HepG2 (cell line): Measurements from ENCODE around the gene PIGN. TPM values are rescaled to one million over a fixed set of nuclear protein-coding genes. Genes with fewer than 3 reads are reported as not detected.
A peak's percentile ranks its signal among the peaks of the same experiment; 100 is the strongest.

ENCODE experiments used
- BHLHE40 ChIP-seq: IDR thresholded peaks from 2 replicates; pipeline ENCODE4 v1.6.1; 2011; ENCODE audit warnings: low read length, improper control_type of control experiment
- ELF1 ChIP-seq: sonication (generic); formaldehyde crosslinking; IDR thresholded peaks from 2 replicates; pipeline ENCODE4 v1.4.0; 2020; ENCODE audit warnings: missing genetic modification reagents
- FOXO1 ChIP-seq: sonication (generic); formaldehyde crosslinking; IDR thresholded peaks from 2 replicates; pipeline ENCODE4 v1.4.0; 2020; ENCODE audit warnings: missing genetic modification reagents
- GATAD1 ChIP-seq: IDR thresholded peaks from 2 replicates; pipeline ENCODE4 v1.6.1; 2016; ENCODE audit warnings: missing genetic modification reagents, missing compliant biosample characterization
- HCFC1 ChIP-seq: fragments of 150-350 bp; IDR thresholded peaks from 2 replicates; pipeline ENCODE4 v1.6.1; 2014; ENCODE audit warnings: low read depth, low read length
- HNF1A ChIP-seq, 2 experiments: sonication (generic) in 1 of 2; formaldehyde crosslinking in 1 of 2; IDR thresholded peaks; 2 replicates each; pipeline versions ENCODE4 v1.4.0 to v1.6.1; 2016 to 2020; ENCODE audit warnings: borderline replicate concordance in 1 of 2, low read depth in 1 of 2, mild to moderate bottlenecking in 1 of 2, missing genetic modification reagents in 1 of 2
- JUND ChIP-seq: sonication (generic); formaldehyde crosslinking; IDR thresholded peaks from 2 replicates; pipeline ENCODE4 v1.8.0; 2022; ENCODE audit warnings: mild to moderate bottlenecking, missing genetic modification reagents
- MEF2D ChIP-seq: sonication (generic); formaldehyde crosslinking; IDR thresholded peaks from 2 replicates; pipeline ENCODE4 v1.5.1; 2020; ENCODE audit warnings: mild to moderate bottlenecking, missing genetic modification reagents
- MTA3 ChIP-seq: sonication (generic); formaldehyde crosslinking; IDR thresholded peaks from 2 replicates; pipeline ENCODE4 v1.4.0; 2020; ENCODE audit warnings: missing genetic modification reagents
- NONO ChIP-seq, 2 experiments: fragments of 450-650 bp in 1 of 2; sonication (generic) in 1 of 2; formaldehyde crosslinking in 1 of 2; IDR thresholded peaks in 1 of 2; conservative IDR thresholded peaks in 1 of 2; 2 replicates each; pipeline versions ENCODE4 v1.6.1 to v1.8.0; 2017 to 2022; ENCODE audit warnings: mild to moderate bottlenecking in 1 of 2, missing genetic modification reagents in 1 of 2, moderate library complexity in 1 of 2
- PCBP1 ChIP-seq: fragments of 200-400 bp; formaldehyde crosslinking; IDR thresholded peaks from 2 replicates; pipeline ENCODE4 v1.6.1; 2017; ENCODE audit warnings: mild to moderate bottlenecking, low read depth, low read length, borderline replicate concordance
- PRMT3 ChIP-seq: sonication (generic); formaldehyde crosslinking; IDR thresholded peaks from 2 replicates; pipeline ENCODE4 v1.8.1; 2022; ENCODE audit warnings: low read depth, mild to moderate bottlenecking, moderate library complexity, missing genetic modification reagents, borderline replicate concordance
- RFX1 ChIP-seq: fragments of 450-650 bp; IDR thresholded peaks from 2 replicates; pipeline ENCODE4 v1.6.1; 2017
- TAF15 ChIP-seq: fragments of 200-400 bp; formaldehyde crosslinking; IDR thresholded peaks from one replicate; pipeline ENCODE4 v1.6.1; 2018; ENCODE audit warnings: mild to moderate bottlenecking, low read depth, low read length; ENCODE audit not compliant: poor library complexity, severe bottlenecking
- THAP8 ChIP-seq: sonication (generic); formaldehyde crosslinking; IDR thresholded peaks from 2 replicates; pipeline ENCODE4 v1.5.1; 2020; ENCODE audit warnings: missing genetic modification reagents, mild to moderate bottlenecking, borderline replicate concordance
- ZNF17 ChIP-seq: sonication (generic); formaldehyde crosslinking; IDR thresholded peaks from 2 replicates; pipeline ENCODE4 v1.5.0; 2020; ENCODE audit warnings: mild to moderate bottlenecking, missing genetic modification reagents
- ZNF33B ChIP-seq: sonication (generic); formaldehyde crosslinking; IDR thresholded peaks from 2 replicates; pipeline ENCODE4 v1.5.1; 2020; ENCODE audit warnings: mild to moderate bottlenecking, missing genetic modification reagents
- ZNF501 ChIP-seq: sonication (generic); formaldehyde crosslinking; IDR thresholded peaks from 2 replicates; pipeline ENCODE4 v1.5.1; 2020; ENCODE audit warnings: mild to moderate bottlenecking, moderate library complexity, missing genetic modification reagents
- ZNF720 ChIP-seq: sonication (generic); formaldehyde crosslinking; IDR thresholded peaks from 2 replicates; pipeline ENCODE4 v1.4.0; 2020; ENCODE audit warnings: missing genetic modification reagents
- ZNF780A ChIP-seq: sonication (generic); formaldehyde crosslinking; IDR thresholded peaks from 2 replicates; pipeline ENCODE4 v1.8.0; 2022; ENCODE audit warnings: mild to moderate bottlenecking, missing genetic modification reagents, moderate library complexity
- ZSCAN12 ChIP-seq: sonication (generic); formaldehyde crosslinking; IDR thresholded peaks from 2 replicates; pipeline ENCODE4 v1.9.0; 2021; ENCODE audit warnings: mild to moderate bottlenecking, missing genetic modification reagents
- polyA plus RNA-seq, 8 experiments: library from polyadenylated mRNA; depleted of rRNA in 3 of 8; stranded (reverse) in 7 of 8; unstranded in 1 of 8; fragments of >200 nt; fragmentation: Illumina TruSeq in 4 of 8; extraction: Trizol in 4 of 8; gene quantifications; 2 replicates each; pipeline versions ENCODE4 v1.2.1 to v1.2.3, GENCODE V29; 2011 to 2016; ENCODE audit warnings: low read depth in 4 of 8, missing spikeins in 1 of 8, mixed read lengths in 1 of 8; ENCODE audit not compliant: insufficient read depth in 1 of 8
- total RNA-seq, 5 experiments: library from RNA; depleted of rRNA; stranded (reverse); fragments of >200 nt; fragmentation: Illumina TruSeq; extraction: Trizol; gene quantifications; 2 replicates each; pipeline ENCODE4 v1.2.3, GENCODE V29; 2016; ENCODE audit warnings: low read depth in 1 of 5
- TF ChIP-seq, protein P1 (sequence below): sonication (generic); formaldehyde crosslinking; IDR thresholded peaks from 2 replicates; pipeline ENCODE4 v1.5.0; 2020; ENCODE audit warnings: mild to moderate bottlenecking, missing genetic modification reagents
- TF ChIP-seq, protein P2 (sequence below), 2 experiments: sonication (generic) in 1 of 2; formaldehyde crosslinking in 1 of 2; IDR thresholded peaks; 2 replicates each; pipeline versions ENCODE4 v1.5.1 to v1.6.1; 2011 to 2020; ENCODE audit warnings: borderline replicate concordance in 1 of 2, low read depth in 1 of 2, low read length in 1 of 2, mild to moderate bottlenecking in 1 of 2, missing genetic modification reagents in 1 of 2, moderate library complexity in 1 of 2

The PIGN gene
- total and polyA plus RNA-seq, 2 of the 13 experiments (the other 11 are each of a cell fraction or from before 2014, with no cell fraction given), result 15.5 to 33.6 TPM

GRCh38 chr18:62186499-62186773 is 420 bp downstream of the PIGN start (continued):
- TF ChIP-seq, protein P1, sequence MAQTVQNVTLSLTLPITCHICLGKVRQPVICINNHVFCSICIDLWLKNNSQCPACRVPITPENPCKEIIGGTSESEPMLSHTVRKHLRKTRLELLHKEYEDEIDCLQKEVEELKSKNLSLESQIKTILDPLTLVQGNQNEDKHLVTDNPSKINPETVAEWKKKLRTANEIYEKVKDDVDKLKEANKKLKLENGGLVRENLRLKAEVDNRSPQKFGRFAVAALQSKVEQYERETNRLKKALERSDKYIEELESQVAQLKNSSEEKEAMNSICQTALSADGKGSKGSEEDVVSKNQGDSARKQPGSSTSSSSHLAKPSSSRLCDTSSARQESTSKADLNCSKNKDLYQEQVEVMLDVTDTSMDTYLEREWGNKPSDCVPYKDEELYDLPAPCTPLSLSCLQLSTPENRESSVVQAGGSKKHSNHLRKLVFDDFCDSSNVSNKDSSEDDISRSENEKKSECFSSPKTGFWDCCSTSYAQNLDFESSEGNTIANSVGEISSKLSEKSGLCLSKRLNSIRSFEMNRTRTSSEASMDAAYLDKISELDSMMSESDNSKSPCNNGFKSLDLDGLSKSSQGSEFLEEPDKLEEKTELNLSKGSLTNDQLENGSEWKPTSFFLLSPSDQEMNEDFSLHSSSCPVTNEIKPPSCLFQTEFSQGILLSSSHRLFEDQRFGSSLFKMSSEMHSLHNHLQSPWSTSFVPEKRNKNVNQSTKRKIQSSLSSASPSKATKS (CRISPR knock-in tag), result no peak
- no peak for TF ChIP-seq GATAD1 (CRISPR knock-in tag)
- peak; percentile 9; the same call in 1 of the 2 replicates for TF ChIP-seq MEF2D (CRISPR knock-in tag)
- no peak for TF ChIP-seq FOXO1 (CRISPR knock-in tag)
- TF ChIP-seq ZNF33B (CRISPR knock-in tag), result no peak
- TF ChIP-seq BHLHE40, result no peak
- TF ChIP-seq HCFC1, result no peak
- TF ChIP-seq MTA3, result no peak
- no peak for TF ChIP-seq PCBP1
- no peak for TF ChIP-seq HNF1A (IDR thresholded peaks at IDR 0.05; ENCODE audit: low read depth)
- TF ChIP-seq HNF1A (CRISPR knock-in tag; IDR thresholded peaks at IDR 0.05; ENCODE audit: borderline replicate concordance), result no peak
- TF ChIP-seq PRMT3, result no peak
- TF ChIP-seq TAF15, result no peak
- no peak; the same call in 1 of the 2 replicates for TF ChIP-seq ZNF501 (CRISPR knock-in tag)
- TF ChIP-seq, protein P2, sequence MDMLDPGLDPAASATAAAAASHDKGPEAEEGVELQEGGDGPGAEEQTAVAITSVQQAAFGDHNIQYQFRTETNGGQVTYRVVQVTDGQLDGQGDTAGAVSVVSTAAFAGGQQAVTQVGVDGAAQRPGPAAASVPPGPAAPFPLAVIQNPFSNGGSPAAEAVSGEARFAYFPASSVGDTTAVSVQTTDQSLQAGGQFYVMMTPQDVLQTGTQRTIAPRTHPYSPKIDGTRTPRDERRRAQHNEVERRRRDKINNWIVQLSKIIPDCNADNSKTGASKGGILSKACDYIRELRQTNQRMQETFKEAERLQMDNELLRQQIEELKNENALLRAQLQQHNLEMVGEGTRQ (IDR thresholded peaks at IDR 0.05; ENCODE audit: low read depth, low read length), result no peak
- TF ChIP-seq, protein P2 (CRISPR knock-in tag; IDR thresholded peaks at IDR 0.05; ENCODE audit: borderline replicate concordance), result no peak
- no peak for TF ChIP-seq THAP8
- no peak for TF ChIP-seq NONO (IDR thresholded peaks at IDR 0.05)
- TF ChIP-seq NONO (CRISPR knock-in tag; conservative IDR thresholded peaks at IDR 0.05), result no peak
- TF ChIP-seq JUND, result no peak
- TF ChIP-seq ZNF720, result no peak
- TF ChIP-seq ELF1, result no peak
- TF ChIP-seq ZSCAN12 (CRISPR knock-in tag), result no peak
- TF ChIP-seq ZNF17, result no peak
- no peak for TF ChIP-seq ZNF780A
- TF ChIP-seq RFX1, result no peak
